OCI-LY7 (cell line): ENCODE results near the gene LRRC8C. TPM values are rescaled to one million over a fixed set of nuclear protein-coding genes. Genes with fewer than 3 reads are reported as not detected.

Experiments
- BruUV-seq: library from RNA; stranded (reverse); fragments of 400-500 nt; replicated peaks from 2 replicates; lab custom pipeline; 2021; lab: Mats Ljungman, UMichigan
- CTCF ChIA-PET: fragments of 300-600 bp; sonication (Branson Sonifier 250); formaldehyde crosslinking; loops from one replicate; lab custom pipeline; 2022; ENCODE audit warnings: antibody characterized with exemption; ENCODE audit not compliant: unreplicated experiment; lab: Charles Lee
- POLR2A ChIA-PET: fragments of 300-600 bp; sonication (Branson Sonifier 250); formaldehyde crosslinking; loops from one replicate; lab custom pipeline; 2022; ENCODE audit warnings: antibody characterized with exemption; lab: Charles Lee
- DNase-seq: peaks from one replicate; pipeline ENCODE4 v3.0.0-alpha.2; 2015; ENCODE audit warnings: low spot score
- H2AFZ ChIP-seq: fragments of 200-600 bp; sonication (generic), shearing (Covaris generic); 2 replicates; pipeline ENCODE4 v1.6.1; 2014; ENCODE audit warnings: mild to moderate bottlenecking, antibody characterized with exemption, low read length, moderate library complexity
- H3K27ac ChIP-seq: fragments of 200-600 bp; sonication (generic); 2 replicates; pipeline ENCODE4 v1.5.1; 2014; ENCODE audit warnings: mixed run types, low read depth, mild to moderate bottlenecking, moderate library complexity, low read length, inconsistent platforms; ENCODE audit not compliant: poor library complexity, severe bottlenecking
- H3K36me3 ChIP-seq: fragments of 200-600 bp; sonication (generic); 2 replicates; pipeline ENCODE4 v1.6.1; 2014; ENCODE audit warnings: mild to moderate bottlenecking, antibody characterized with exemption, low read length, moderate library complexity, mixed read lengths; ENCODE audit not compliant: insufficient read depth
- H3K4me1 ChIP-seq: fragments of 200-600 bp; sonication (generic); 2 replicates; pipeline ENCODE4 v1.5.1; 2014; ENCODE audit warnings: mild to moderate bottlenecking, low read length; ENCODE audit not compliant: insufficient read depth, poor library complexity, severe bottlenecking
- H3K4me2 ChIP-seq: fragments of 200-600 bp; sonication (generic); 2 replicates; pipeline ENCODE4 v1.6.1; 2014; ENCODE audit warnings: mild to moderate bottlenecking, low read length
- H3K4me3 ChIP-seq: fragments of 200-600 bp; sonication (generic); 2 replicates; pipeline ENCODE4 v1.5.1; 2014; ENCODE audit warnings: mild to moderate bottlenecking, low read depth, low read length; ENCODE audit not compliant: poor library complexity, severe bottlenecking
- H3K79me2 ChIP-seq: fragments of 200-600 bp; sonication (generic); 2 replicates; pipeline ENCODE4 v1.6.1; 2016; ENCODE audit warnings: low read depth, mild to moderate bottlenecking, low read length, moderate library complexity, mixed read lengths; ENCODE audit not compliant: insufficient read depth
- H3K9me2 ChIP-seq: fragments of 200-600 bp; sonication (generic); 2 replicates; pipeline ENCODE4 v1.6.1; 2016; ENCODE audit warnings: mild to moderate bottlenecking, low read length, mixed read lengths; ENCODE audit not compliant: insufficient read depth
- H3K9me3 ChIP-seq: fragments of 200-600 bp; sonication (generic); 2 replicates; pipeline ENCODE4 v1.6.1; 2014; ENCODE audit warnings: mild to moderate bottlenecking, mixed run types, low read length, mixed read lengths
- H4K20me1 ChIP-seq: fragments of 200-600 bp; sonication (generic); 2 replicates; pipeline ENCODE4 v1.6.1; 2014; ENCODE audit warnings: mild to moderate bottlenecking, antibody characterized with exemption, low read length, moderate library complexity, mixed read lengths; ENCODE audit not compliant: insufficient read depth
- EZH2phosphoT487 ChIP-seq: fragments of 200-600 bp; sonication (generic); IDR thresholded peaks from 2 replicates; pipeline ENCODE4 v1.6.1; 2018; ENCODE audit warnings: low read depth, borderline replicate concordance, mild to moderate bottlenecking, mixed run types, antibody characterized with exemption, low read length, moderate library complexity, mixed read lengths
- intact Hi-C: fragments of 100-400 bp; cut with micrococcal nuclease; formaldehyde crosslinking; loops from one replicate; pipeline ENCODE4 v1.10.0; 2022; ENCODE audit not compliant: unreplicated experiment
- total RNA-seq, 2 experiments: library from RNA; depleted of rRNA in 1 of 2; stranded (reverse); fragments of >200 nt in 1 of 2; shearing (Covaris generic) in 1 of 2; gene quantifications; 2 replicates each; pipeline ENCODE4 v1.2.3, GENCODE V29; 2014 to 2022
- TF ChIP-seq, protein P1 (sequence below): fragments of 200-600 bp; sonication (generic); conservative IDR thresholded peaks from 2 replicates; pipeline ENCODE4 v1.5.1; 2014; ENCODE audit warnings: mild to moderate bottlenecking, antibody characterized with exemption, low read length, moderate library complexity, mixed read lengths

LRRC8C gene
- total RNA-seq, 2 experiments from 2014 or later: 6.0 to 9.0 TPM

DNA sequence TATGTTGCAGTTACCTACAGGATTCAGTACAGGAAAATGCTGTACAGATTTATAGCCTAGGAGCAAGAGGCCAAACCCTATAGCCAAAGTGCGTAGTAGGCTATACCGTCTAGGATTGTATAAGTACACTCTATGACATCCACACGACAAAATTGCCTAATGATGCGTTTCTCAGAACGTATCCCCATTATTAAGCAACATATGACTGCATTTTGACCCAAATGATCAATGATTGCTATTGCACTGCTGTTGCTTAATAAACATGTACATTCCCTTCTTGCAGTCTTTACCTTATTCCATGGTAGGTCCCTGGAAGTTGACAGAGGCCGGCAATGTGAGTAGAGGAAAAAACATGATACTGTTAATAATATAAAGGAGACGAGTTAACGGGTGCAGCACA lies 33.0 kb downstream of the LRRC8C start:
- no peak overlapping the region for H3K27ac ChIP-seq
- peaks cover 26% of the 10 kb centered on the region; the same call in 1 of the 2 replicates for H3K79me2 ChIP-seq
- DNase-seq: no peak
- no peak overlapping the region for H3K4me3 ChIP-seq
- 0 out of 2 replicates have a peak, but pooled peaks cover 4% of the 10 kb centered on the region for H3K36me3 ChIP-seq
- H3K4me1 ChIP-seq: peaks cover 46% of the 10 kb centered on the region
- no peaks in the 10 kb centered on the region for H4K20me1 ChIP-seq
- BruUV-seq: no TSS peak
- no peaks in the 10 kb centered on the region for H3K9me3 ChIP-seq
- no peak overlapping the region for H2AFZ ChIP-seq
- ChIA-PET CTCF (no interaction called here), POLR2A (interaction anchor here (1.2 kb wide), 1 partner anchor 97 kb away, joined by 3 read pairs; no protein-coding TSS in a partner anchor)
- H3K9me2 ChIP-seq: no peaks in the 10 kb centered on the region
- TF ChIP-seq EZH2phosphoT487: no peak
- TF ChIP-seq, protein P1, sequence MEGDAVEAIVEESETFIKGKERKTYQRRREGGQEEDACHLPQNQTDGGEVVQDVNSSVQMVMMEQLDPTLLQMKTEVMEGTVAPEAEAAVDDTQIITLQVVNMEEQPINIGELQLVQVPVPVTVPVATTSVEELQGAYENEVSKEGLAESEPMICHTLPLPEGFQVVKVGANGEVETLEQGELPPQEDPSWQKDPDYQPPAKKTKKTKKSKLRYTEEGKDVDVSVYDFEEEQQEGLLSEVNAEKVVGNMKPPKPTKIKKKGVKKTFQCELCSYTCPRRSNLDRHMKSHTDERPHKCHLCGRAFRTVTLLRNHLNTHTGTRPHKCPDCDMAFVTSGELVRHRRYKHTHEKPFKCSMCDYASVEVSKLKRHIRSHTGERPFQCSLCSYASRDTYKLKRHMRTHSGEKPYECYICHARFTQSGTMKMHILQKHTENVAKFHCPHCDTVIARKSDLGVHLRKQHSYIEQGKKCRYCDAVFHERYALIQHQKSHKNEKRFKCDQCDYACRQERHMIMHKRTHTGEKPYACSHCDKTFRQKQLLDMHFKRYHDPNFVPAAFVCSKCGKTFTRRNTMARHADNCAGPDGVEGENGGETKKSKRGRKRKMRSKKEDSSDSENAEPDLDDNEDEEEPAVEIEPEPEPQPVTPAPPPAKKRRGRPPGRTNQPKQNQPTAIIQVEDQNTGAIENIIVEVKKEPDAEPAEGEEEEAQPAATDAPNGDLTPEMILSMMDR: no peak
- intact Hi-C loops: no loop called here
- H3K4me2 ChIP-seq: no peak overlapping the region

DNA sequence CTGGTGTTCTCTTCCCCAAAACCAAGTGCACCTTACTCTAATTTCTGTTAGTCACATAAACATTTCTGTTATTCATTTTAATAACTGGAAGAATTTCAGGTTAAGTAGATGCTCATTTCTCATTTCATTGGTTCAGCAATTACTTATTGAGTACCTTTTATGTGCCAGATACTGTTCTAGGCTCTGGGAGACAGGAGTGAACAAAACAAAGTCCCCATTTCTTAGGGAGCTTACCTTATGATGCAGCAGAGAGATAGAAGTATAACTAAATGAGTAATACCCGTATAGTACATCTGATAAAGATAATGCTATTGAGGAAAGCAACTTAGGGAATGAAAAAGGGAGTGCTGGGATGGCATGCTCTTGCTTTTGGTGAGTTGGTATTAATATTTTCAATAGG lies 33.7 kb downstream of the LRRC8C start:
- POLR2A ChIA-PET: interaction anchor here (0.6 to 2.1 kb wide), 4 partner anchors 8 to 96 kb away, joined by 3 to 11 read pairs (median 6); no protein-coding TSS in a partner anchor
- intact Hi-C loops: no loop called here
- CTCF ChIA-PET: no interaction called here

DNA sequence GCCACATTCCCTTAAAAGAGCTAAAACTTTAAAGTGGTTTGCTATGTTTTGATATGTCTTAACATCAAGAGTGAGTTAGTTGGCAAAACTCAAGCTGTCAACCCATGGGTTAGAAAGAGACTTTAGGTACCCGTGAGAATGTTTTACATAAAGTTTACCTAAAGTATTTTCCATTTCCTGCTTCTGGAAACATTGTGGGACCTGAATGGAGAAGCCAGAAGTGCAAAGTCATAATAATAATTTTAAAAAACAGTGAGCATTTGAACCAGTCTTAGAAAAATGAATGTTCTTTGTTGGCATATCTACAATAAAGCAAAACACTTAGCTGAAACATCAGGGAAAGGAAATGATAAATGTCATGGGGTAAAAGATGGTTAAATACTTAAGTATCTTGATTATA lies 34.8 kb downstream of the LRRC8C start:
- CTCF ChIA-PET: no interaction called here
- no peaks in the 10 kb centered on the region for H3K9me2 ChIP-seq
- POLR2A ChIA-PET: interaction anchor here (0.6 to 2.1 kb wide), 11 partner anchors 9 to 114 kb away, joined by 3 to 11 read pairs (median 4); no protein-coding TSS in a partner anchor
- no peaks in the 10 kb centered on the region for H4K20me1 ChIP-seq
- H3K36me3 ChIP-seq: no peaks in the 10 kb centered on the region
- intact Hi-C loops: no loop called here
- TF ChIP-seq EZH2phosphoT487: no peak
- TF ChIP-seq, protein P1: no peak
- H3K4me2 ChIP-seq: no peak overlapping the region
- H2AFZ ChIP-seq: no peak overlapping the region
- H3K27ac ChIP-seq: no peak overlapping the region
- BruUV-seq: no TSS peak
- peaks cover 29% of the 10 kb centered on the region; the same call in 1 of the 2 replicates for H3K79me2 ChIP-seq
- H3K4me1 ChIP-seq: peaks cover 40% of the 10 kb centered on the region
- no peak for DNase-seq
- no peaks in the 10 kb centered on the region for H3K9me3 ChIP-seq
- no peak overlapping the region for H3K4me3 ChIP-seq

More for the DNA sequence above, 33.7 kb downstream of the LRRC8C start:
- no peak for DNase-seq
- H2AFZ ChIP-seq: no peak overlapping the region
- no peak for TF ChIP-seq EZH2phosphoT487
- TF ChIP-seq, protein P1: no peak
- H3K4me2 ChIP-seq: no peak overlapping the region
- 0 out of 2 replicates have a peak, but pooled peaks cover under 1% of the 10 kb centered on the region for H3K36me3 ChIP-seq
- H3K9me3 ChIP-seq: no peaks in the 10 kb centered on the region
- H3K4me1 ChIP-seq: peaks cover 46% of the 10 kb centered on the region
- no TSS peak for BruUV-seq
- H3K79me2 ChIP-seq: peaks cover 29% of the 10 kb centered on the region; the same call in 1 of the 2 replicates
- no peak overlapping the region for H3K4me3 ChIP-seq
- no peaks in the 10 kb centered on the region for H3K9me2 ChIP-seq
- H4K20me1 ChIP-seq: no peaks in the 10 kb centered on the region
- no peak overlapping the region for H3K27ac ChIP-seq
